ENCODE measurements around the gene KDM8.

DNA sequence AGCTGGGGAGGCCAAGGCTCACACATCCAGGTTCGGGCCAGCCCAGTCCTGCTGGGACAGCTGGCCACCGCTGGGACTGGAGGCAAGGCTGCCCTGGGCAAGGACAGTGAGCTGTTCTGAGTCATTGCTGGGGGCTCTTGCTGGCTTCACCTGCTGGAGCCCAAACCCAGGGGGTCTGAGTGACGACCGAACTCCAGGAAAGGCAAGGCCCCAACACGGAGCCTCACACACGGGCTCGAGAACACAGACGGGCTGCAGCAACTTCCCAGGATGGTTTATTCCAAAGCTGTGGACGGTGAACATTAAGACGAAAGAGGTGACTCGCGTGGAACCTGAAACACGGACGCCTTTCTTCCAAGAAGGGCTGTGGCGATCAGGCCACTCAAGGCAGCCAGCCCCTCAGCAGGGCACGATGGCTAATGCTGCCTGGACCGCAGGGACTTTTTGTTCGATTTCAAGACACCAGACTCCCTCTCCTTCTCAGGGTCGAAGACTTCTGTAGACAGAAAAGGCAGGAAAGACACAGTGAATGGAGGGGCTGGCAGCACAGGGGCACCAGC lies 21.5 kb downstream of the KDM8 start:
- no peak for TF ChIP-seq CTCF (IDR thresholded peaks at IDR 0.05 in 2 of 3, conservative IDR thresholded peaks at IDR 0.05 in 1 of 3; ENCODE audit: borderline replicate concordance in 1 of 3, insufficient read depth in 1 of 3, low read depth in 2 of 3, low read length in 2 of 3)
- no peak for TF ChIP-seq EZH2 (IDR thresholded peaks at IDR 0.05)
- no peak for TF ChIP-seq CBX3 (IDR thresholded peaks at IDR 0.05; ENCODE audit: low read depth)
- TF ChIP-seq POLR2A (IDR thresholded peaks at IDR 0.05; ENCODE audit: borderline replicate concordance, extremely low read depth, insufficient read depth, insufficient read length) = no peak
- TF ChIP-seq, protein P1, sequence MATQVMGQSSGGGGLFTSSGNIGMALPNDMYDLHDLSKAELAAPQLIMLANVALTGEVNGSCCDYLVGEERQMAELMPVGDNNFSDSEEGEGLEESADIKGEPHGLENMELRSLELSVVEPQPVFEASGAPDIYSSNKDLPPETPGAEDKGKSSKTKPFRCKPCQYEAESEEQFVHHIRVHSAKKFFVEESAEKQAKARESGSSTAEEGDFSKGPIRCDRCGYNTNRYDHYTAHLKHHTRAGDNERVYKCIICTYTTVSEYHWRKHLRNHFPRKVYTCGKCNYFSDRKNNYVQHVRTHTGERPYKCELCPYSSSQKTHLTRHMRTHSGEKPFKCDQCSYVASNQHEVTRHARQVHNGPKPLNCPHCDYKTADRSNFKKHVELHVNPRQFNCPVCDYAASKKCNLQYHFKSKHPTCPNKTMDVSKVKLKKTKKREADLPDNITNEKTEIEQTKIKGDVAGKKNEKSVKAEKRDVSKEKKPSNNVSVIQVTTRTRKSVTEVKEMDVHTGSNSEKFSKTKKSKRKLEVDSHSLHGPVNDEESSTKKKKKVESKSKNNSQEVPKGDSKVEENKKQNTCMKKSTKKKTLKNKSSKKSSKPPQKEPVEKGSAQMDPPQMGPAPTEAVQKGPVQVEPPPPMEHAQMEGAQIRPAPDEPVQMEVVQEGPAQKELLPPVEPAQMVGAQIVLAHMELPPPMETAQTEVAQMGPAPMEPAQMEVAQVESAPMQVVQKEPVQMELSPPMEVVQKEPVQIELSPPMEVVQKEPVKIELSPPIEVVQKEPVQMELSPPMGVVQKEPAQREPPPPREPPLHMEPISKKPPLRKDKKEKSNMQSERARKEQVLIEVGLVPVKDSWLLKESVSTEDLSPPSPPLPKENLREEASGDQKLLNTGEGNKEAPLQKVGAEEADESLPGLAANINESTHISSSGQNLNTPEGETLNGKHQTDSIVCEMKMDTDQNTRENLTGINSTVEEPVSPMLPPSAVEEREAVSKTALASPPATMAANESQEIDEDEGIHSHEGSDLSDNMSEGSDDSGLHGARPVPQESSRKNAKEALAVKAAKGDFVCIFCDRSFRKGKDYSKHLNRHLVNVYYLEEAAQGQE (IDR thresholded peaks at IDR 0.05; ENCODE audit: low read depth) = no peak

Data from HCT116 (cell line).